ENCODE data around the gene WDR1.

The WDR1 gene, protein sequence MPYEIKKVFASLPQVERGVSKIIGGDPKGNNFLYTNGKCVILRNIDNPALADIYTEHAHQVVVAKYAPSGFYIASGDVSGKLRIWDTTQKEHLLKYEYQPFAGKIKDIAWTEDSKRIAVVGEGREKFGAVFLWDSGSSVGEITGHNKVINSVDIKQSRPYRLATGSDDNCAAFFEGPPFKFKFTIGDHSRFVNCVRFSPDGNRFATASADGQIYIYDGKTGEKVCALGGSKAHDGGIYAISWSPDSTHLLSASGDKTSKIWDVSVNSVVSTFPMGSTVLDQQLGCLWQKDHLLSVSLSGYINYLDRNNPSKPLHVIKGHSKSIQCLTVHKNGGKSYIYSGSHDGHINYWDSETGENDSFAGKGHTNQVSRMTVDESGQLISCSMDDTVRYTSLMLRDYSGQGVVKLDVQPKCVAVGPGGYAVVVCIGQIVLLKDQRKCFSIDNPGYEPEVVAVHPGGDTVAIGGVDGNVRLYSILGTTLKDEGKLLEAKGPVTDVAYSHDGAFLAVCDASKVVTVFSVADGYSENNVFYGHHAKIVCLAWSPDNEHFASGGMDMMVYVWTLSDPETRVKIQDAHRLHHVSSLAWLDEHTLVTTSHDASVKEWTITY

DNA sequence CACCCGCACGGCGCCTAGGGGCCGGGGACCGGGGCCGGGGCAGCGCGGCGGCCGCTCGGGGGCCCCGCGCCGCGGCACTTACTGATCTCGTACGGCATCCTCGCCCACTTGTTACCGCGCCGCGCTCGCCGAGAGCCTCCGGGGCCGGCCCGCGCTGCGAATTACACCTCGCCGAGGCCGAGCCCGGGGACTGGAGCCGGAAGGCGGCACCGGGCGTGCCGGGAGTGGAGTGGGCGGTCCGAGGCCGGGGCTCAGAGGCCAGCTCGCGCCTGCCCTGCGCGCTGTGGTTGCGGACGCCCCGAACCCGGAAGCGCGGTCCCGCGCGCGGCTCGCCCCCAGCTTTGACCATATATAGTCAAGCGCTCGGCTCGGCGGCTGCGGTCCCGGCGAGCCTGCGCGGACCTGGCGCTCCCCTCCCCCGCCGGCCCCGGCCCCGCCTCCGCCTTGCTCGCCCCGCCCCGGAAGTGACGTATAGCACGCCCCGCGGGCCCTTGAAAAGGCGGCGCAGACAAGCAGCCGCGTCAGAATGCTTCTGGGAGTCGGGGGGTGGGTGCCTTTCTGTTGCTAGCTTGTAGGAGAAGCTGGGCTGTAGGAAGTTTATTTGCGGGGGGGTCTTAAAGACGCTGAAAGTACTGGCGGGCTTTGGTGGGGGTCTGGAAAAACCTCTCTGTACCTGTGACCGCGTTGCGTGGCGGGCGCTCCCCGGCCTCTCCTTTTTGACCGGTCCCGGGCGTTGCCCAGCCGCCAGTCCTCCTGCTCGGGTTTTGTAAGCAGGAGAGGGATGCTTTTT, at the start of gene WDR1:
WDR1 (minus strand) TSS at position 231 of the 790 bp plus-strand sequence; CDS start at position 98, 133 bp downstream.
- peak; percentile 90 for DNase-seq (ENCODE audit: low spot score)

DNA sequence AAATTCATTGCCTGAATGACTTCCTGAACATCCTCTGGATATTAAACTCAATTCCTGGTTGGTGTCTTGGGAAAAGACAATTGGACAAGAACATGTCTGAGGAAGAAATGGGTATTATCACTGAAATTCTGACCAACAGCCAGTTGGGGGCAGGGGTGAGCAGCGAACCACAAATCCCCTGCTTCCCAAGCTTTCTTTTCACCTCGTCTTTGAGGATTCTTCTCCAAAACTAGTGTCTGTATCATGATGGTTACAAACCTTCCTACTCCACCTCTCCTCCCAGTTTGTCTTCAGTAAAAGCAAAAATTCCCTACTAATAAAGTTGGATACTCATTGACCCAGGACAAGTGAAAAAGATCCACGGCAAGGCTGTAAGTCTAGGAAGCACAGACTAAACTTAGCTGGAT, 48.3 kb upstream of the WDR1 start:
- DNase-seq (ENCODE audit: low spot score): peak; percentile 6

DNA sequence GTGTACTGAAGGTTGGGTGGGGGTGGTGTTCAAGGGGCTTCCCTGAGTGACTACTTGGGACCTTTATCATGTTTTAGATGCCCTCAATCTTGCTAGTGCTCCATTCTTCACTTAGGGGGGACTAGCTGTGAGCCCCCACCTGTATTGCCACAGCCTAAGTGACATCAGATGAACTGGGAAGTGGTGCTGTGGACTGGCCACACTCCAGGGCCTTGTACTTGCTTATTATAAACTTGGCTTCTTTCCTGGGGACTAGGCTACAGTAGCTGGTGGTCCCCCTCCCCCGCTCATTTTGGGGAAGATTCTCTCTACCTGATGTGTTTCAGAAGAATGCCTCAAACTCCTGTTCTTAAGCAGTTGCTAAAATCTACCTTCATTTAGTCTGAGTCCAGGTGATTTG, 46.7 kb upstream of the WDR1 start:
- no peak for DNase-seq (ENCODE audit: low spot score)

DNA sequence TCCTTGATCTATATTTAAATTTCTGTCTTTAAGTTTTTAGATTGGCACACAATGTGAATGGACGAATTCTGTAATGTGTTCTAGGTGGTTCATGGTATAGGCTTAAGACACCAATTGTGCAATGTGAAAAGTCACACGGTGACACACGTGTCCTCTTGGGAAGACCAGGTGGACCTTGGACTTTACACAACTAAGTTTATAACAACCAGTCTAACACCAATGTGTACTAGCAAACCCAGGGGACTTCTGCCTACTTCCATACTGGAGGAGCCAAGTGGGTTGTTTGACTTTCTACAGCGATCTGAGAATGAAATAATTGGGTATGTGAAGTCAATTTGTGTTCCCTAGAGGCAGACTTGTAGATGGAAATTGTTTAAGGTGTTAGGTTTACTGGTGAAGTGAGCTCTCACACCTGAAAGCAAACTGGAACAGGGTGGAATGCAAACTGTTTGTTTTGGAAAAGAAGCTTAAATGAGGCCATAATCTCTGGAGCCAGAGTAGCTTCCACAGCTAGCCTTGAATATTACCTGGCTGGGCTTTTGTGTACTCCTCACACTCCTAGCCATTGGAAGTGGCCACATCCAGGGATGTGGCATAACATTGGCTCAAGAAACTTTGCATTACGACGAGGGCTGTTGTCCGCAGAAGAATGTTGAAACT, 45.9 kb upstream of the WDR1 start:
- no peak for DNase-seq (ENCODE audit: low spot score)

DNA sequence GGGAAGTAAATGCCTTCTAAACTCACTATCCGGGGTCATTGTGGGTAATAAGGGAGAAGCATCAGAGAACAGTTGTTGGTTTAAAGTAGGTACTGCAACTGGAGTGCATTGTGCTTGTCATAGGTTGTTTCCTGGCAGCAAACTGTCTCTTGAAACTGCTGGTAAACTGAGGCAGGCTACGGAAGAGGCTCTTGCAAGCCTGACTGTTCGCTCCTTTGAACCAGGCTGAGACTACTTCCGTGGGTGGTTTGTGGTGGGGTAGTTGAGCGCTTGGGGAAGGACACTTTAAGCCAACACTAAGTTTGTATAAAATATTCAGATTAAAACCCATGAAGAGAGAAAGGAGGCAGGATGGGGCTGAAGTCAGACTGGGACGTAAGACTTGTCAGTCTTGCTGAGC, 45.2 kb upstream of the WDR1 start:
- DNase-seq (ENCODE audit: low spot score): no peak

DNA sequence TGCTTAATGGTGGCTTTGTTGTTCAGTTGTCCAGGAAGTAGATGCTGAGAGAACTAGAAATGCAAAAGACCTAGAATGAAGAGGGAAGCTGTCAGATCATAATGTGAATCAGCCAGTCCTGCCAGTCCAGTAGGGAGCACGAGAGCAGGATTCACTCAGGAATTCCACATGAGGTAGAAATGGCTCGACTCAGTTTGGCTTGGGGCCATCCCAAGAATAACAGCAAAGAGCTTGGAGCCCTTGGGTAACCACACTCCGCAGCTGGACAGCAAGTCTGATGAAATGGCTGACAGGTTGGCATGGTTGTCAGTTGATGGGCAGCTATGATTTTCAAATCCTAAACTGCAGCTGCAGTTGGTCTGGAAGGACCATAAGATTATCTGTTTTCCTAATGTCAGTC, 44.5 kb upstream of the WDR1 start:
- DNase-seq (ENCODE audit: low spot score): no peak

DNA sequence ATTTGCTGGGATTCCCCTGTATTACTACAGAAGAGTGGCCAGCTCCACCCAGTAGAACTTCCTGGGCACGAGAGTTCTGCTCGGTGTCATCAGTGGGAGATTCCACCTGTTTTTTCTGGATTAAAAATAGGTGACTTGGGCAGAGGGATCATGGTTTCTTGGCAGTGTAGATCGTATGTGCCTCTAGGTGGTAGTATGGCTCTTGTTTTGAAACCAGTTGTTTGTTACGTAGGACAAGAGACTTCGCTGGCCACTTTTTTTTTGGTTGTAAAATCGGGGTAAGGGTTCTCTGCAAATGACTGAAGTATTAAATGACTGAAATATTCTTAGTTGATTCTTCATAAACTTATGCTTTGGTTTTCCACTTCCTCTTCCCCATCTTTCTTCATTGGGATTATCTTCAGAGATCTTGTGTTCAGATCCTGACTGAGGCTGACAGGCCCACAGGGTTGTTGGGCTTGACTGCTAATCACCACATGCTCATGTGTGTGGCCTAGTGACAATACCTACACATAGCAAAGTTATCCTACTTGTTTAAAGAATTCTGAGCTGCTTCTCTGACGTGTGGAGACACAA, 43.8 kb upstream of the WDR1 start:
- peak; percentile 32 for DNase-seq (ENCODE audit: low spot score)

DNA sequence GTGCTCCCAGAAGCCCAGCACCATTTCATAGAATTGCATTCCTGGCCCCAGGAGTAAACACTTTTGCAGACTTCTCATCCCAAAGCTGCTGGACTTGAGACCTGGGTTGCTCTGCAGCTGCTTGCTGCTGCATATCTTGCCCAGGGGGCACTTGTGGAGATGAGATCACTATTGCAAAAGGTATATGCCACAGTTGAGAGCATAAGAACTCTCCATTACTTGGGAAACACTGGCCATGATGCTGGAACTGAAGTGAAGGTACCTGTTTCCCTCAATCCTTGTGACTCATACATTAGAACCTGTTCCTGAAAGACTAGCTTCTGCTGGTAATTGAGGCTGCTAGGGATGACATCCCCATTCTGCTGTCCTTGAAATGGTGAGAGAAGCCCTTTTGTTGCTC, 43.1 kb upstream of the WDR1 start:
- no peak for DNase-seq (ENCODE audit: low spot score)

DNA sequence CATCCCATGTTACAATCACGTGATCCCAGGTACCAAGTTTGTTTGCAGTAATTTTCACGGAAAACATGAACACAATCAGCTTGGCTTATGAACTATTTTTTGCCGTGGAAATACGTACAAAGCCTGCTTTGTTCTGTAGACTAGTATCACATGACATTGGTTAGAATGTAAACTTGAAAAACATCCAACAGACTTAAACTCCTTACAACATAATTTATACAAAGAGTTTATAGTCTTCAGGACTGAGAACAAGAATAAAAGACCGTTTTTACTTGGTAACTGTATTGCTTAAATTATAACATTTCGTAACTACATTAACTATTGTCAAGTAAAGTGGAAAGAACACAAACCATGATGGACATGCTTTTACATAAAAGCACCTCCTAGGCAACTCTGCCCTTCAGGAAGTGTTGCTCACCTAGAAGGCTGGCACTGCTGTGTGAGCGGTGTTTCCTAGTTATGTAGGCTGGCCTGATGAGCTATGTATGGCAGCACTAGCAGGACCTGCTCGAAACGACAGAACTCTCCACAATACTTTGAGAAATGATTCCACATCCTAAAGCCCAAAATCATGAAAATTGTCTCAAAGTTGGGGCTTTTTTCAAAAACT, 41.8 kb upstream of the WDR1 start:
- DNase-seq (ENCODE audit: low spot score): no peak

DNA sequence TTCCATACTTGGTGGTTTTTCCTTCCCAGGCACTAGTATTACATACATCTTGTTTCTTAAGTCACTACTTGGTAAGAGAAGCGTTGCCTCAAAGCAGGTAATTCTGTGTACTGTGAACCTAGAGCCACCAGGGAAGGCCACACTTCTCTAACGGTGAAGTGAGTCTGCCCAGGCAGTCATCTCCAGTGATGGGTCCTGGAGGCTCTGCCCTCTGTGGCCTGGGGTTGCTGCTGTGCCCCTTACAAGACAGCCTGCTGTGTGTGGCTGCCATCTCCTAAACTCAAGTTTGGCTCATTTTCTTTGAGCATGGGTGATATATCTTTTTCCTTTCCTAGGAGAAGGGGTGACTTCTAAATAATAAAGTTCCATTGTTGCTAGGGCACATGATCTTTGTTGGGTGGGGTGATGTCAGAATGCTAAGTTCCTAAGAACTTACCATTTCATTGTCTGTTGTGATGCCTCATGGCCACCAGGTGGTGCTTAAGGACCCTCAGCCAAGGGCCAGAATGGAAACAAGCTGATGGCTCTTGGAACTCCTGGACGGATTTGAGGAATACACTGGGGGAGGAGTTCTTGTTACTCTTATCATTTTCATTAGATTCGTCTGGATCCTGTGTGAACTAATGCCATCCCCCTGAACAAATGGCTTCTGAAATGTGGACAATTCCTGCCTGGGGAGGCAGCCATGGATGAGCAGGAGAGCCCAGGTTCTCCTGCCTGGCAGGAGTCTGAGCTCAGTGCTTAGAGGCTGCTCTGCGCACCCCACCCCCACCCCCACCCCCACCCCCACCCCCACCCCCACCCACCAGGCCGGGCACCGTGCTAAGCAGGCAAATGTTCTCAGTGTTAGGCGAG, 41.1 kb upstream of the WDR1 start:
- DNase-seq (ENCODE audit: low spot score): peak; percentile 61

DNA sequence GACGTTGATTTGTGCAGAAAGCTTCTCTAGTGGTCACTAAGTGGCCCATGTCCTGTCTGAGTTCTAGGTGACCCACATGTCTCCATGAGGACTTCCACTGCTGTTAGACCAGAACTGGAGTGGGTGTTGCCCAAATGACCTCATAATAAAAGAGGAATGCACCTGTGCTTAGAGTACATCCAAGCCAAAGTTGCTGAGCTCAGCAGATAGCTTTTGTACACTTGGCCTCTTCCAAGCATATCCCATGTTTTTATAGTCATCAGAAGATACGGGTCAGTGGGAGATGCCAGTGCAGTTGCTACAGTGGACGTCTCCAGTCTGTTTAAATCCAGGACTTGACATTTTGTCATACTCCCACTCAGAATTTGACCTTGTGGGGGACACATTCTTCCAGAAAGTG, 37.6 kb upstream of the WDR1 start:
- DNase-seq (ENCODE audit: low spot score): no peak

DNA sequence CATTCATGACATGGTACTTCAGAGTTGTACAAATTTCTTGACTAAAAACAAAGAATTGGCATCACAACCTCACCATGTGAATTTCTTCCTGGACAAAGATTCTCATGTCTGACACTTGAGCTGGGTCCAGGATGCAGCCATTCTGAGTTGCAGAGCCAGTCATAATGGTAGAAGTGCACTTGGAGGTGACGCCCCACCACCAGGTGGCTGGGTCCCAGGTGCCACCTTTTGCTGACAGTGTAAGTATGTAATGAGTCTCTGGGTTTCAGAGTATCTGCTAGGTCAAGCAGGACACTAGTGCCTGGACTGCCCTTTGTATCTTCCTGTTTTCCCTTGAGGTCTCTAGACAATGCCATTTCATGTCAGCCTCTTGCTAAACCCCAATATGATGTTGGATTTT, 36.6 kb upstream of the WDR1 start:
- no peak for DNase-seq (ENCODE audit: low spot score)

DNA sequence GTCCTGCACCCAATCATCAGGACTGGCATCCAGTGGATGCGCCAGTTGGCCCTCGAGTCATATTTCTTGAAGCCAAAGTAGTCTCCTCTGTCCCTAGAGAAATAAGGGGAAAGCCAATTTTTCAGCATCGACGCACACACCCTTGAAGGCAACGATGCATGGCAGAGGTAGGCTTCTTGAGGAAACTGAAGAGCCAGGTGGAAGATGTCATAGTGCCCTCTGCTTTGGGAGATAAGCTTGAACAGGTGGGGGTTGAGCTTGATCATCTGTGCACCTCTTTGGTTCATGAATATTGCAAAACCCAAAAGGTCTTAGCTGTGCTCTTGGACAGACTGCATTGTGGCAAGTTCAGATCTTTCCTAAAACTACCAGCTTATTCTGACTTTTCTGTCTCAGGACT, 34.6 kb upstream of the WDR1 start:
- DNase-seq (ENCODE audit: low spot score): no peak

DNA sequence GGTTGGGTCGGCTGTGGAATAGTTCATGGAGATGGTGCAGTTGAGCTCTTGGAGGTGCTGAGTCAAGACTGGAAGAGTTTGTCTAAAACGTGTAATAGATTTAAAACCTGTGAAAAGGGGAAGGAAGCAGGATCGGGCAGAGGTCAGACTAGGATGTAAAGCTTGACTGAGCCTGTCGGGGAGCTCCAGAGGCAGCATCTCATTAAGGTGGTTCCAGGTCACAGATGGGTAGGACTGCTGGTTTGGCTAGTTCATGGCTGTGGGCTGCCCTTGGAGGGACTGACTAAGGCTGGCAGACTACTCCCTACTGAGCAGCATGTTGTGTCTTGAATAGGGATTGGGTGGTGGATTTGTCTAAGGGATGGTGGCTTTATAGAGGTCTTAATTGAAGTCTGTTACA, 28.4 kb upstream of the WDR1 start:
- no peak for DNase-seq (ENCODE audit: low spot score)

DNA sequence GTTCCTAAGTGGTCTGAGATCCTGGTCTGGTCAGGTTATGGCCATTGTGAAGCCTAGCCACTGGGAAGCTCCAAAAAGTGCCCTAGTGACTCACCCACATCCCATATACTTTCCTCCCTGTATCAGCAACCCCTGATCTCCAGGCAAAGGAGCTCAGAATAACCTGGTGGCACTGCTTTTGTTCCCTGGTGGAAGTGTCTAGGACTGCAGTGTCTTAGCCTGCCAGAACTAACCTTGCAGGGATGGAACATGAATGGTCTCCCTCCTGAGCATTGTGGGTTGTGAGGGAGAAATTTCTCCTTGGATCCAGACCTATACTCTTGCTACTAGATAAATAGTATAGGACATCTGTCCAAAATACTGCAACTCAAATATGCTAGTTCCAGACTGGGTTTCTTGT, 27.9 kb upstream of the WDR1 start:
- DNase-seq (ENCODE audit: low spot score): no peak

DNA sequence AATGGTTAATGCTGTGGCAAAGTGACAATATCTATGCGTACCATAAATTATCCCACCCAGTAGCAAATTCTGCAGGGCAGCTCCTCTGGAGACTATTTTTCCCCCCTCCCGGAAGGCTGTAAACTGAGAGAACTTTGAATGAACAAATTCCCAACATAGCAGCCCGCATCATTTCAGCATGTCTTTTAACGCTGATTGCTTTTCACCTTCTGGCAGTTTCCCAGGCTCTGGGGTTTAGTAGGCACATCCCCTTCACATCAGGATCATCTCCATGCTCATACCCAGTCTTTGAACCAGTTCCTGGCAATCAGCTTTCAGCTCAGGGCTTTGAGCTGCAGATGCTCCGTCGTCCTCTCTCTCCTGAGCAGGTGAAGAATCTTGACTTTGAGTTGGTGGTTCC, 26.6 kb upstream of the WDR1 start:
- no peak for DNase-seq (ENCODE audit: low spot score)

DNA sequence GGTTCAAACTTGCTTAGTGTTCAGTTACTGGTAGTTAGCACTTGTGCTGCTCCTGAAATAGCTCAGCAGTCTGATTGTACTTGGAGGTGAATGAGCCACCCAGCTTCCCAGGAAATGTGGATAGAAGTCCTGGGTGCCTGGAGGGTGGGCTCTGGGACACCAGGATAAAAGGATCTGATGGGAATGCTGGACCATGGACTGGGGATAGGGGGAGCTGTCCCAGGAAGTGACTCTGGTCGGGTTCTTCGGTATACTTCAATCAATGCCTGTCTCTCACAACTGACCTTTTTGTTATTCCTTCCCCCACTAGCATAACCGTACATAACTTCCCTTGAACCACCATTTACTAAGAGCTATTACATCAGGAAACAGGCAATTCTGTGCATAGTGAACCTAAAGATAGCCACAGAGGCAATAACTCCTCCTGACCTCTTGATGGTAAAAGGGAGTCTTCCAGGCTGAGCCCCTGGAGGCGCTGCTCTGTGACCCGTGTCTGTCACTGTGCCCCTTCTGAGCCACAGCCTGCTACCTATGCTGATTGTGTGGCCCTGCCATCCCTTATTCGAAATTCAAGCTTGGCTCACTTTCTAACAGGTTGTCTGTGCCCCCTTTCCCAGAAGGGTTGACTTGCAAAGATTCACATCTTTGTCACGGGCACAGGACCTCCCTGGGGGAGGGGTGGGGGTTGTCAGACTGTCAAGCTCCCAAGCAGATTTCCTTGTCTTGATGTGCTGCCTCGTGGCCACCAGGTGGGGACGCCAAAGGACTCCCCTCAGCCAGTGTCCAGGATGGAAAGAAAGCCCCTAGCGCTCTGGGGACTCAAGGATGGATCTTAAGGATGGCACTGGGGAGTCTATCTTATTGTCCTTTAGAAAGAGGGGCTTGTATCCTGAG, 24.5 kb upstream of the WDR1 start:
- DNase-seq (ENCODE audit: low spot score): no peak

DNA sequence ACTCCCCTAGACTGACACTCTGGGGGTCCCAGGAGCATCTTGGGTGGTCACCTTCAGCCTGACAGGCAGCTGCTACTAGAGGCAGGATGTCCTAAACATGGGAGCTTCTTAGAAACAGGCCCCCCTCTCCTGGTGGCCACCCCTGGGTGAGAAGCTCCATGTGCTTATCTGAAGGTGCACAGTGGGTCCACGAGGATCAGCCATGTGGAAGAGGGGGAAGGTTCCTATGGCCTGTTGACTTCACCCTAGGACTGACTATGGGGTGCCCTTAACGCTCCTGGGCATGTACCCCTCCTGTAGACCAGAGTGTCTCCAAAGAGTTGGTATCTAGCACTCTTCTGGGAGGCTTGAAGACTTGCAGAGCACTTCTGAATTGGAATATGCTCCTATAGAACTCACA, 22.9 kb upstream of the WDR1 start:
- DNase-seq (ENCODE audit: low spot score): no peak

DNA sequence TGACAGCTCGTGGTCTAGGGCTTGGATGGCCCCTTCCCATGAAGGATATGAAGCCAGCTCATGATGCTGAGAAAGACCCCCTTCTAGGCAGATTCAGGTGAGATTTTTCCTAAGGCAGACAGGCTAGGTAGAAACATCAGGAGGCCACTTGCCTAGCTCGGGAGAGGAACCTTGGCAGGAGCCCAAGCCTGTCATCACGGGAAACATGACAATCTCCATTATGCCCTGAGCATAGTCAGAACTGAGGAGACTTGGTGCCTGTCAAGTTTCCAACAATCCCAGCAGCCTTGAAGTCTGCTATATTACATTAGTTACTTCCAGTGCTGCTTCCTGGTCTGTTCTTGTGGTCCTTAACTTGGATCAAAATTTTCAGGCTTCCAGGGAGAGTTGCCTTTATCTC, 18.7 kb upstream of the WDR1 start:
- no peak for DNase-seq (ENCODE audit: low spot score)

DNA sequence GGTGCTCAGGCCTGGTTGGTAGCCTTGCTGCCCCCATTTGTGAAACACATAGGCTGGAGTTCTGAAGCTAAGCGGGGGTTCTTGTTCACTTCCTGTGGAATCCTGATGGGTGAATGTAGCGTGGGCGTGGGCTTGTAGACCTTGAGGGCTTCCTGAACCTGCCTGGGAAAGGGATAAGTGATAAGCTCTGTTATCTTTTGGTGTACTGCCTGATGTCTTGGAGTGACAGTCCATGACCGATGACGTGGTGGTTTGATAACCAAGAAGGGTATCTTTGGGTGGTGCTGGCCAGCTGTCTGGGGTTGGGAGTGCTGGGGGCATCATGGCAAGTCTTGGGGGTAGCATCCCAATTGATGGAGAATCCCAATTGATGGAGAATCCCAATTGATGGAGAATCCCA, 17.5 kb upstream of the WDR1 start:
- no peak for DNase-seq (ENCODE audit: low spot score)
